HG03196 (cell line): ENCODE measurements around the gene MORN1.
A peak's percentile ranks its signal among the peaks of the same experiment; 100 is the strongest.

Experiments used
- ATAC-seq: cut with Tn5 transposase; IDR thresholded peaks from one replicate; pipeline ENCODE4 v1.9.1; 2021; ENCODE audit not compliant: unreplicated experiment

The MORN1 gene

DNA sequence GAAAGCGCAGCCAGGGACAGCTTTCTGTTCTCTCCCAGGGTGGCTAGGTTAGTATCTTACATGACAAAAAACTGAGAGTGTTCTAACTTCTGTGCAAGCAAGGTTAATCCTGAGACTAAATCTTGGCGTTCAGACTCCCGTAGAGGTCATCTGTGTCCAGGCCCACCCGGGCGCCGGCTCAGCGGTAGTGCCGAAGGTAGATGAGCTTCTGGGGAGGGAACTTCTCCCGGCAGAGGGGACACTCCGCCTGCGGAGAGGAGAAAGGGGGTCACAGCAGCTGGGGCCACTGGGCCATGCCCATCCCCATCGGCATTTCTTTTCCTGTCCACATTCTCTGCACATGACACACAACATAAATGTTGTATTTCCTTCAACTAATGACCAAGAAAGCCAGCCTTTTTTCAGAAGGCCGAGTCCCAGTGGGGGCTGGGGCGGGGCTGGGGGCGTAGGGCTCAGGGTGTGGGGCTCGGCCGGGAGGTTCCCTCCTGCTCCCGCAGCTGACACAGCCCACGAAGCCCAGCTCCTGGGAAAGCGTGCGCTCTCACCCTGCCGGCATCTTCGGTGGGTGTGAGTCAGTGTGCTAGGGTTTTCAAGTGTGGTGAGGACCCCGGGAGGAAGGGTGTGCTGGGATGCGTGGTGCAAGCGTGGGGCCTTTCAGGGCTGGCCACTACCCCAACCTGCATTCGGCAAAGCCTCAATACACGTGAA lies 14.4 kb upstream of the MORN1 start:
- ATAC-seq, result no peak

DNA sequence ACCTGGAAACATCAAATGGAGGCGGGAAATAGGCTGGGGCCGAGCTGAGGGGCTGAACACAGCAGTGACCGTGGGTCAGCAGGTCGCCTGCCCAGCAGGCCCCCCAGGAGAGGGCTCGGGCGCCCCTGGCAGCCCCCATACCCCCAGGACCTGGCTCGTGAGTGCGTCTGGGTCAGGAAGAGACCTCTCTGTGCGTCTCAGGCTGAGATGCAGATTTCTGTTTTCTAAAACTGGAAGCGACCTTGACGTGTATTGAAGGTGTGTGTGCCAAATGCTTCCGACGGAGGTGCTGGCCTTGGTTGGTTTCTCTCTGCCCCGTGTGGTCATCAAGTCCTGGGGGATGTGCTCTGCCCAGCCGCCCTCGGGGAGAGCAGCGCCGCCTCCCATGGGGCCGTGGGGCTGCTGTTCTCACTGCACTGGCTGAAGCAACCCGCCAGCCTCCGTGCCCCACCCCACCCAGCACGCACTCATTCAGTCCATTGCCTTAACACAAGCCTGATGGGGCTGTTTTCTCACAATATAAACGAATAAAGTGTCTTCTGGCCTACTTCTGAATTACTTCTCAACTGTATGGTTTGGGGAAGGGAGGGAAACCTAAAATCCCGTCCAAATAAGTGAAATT lies 13.6 kb upstream of the MORN1 start:
- ATAC-seq, result no peak

DNA sequence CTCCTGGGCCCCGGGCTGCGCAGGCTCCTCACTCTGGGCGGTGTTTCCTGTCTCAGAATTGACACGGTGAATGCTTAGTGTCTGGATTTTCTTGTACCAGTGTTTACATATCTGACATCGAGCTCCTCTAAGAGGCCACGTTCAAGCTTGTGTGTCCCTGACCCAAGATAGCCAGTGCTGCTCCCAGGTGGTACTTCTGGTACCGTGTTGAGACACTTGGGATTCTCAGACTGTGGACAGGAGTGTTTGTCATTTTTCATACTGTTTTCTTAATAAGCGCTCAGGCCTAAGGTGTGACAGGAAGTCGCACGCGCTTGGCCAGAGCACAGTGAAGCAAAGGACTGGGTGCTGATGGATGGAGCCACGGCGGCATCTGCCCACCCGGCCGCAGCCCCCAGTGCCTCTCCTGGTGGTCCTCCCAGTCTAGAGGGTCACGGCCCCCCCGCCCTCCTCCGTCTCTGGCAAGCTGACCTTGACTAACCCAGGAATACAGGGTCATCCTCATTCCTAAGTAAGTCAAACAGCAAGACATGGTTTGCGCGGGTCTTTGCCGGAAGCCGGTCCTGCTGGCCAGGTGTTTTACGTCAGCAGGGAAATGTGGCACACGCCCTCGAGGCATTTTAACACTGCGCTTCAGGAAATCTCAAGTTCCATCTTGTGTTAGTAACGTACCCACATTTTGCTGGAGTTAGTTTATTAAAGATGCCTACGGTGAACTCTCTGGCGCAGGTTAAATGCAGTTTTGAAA lies 13.0 kb upstream of the MORN1 start:
- ATAC-seq, result no peak

DNA sequence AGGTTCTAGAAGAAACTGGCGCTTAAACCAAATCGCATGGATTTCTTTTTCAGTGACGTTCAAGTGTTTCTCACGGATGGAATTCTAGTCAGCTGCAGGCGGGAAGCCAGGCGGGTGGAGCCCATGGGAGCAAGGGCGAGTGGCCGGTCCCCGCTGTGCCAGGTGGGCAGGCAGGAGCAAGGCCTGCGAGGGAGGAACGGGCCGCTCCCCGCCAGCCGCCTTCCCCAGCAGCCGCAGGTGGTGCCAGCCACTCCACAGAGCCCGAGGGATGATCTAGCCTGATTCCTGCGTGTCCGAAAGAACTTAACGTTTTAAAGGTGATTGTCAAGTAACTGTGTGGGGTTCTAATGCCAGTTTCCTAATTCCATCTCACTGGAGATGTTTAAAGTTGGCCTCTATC lies 11.9 kb upstream of the MORN1 start:
- no peak for ATAC-seq

DNA sequence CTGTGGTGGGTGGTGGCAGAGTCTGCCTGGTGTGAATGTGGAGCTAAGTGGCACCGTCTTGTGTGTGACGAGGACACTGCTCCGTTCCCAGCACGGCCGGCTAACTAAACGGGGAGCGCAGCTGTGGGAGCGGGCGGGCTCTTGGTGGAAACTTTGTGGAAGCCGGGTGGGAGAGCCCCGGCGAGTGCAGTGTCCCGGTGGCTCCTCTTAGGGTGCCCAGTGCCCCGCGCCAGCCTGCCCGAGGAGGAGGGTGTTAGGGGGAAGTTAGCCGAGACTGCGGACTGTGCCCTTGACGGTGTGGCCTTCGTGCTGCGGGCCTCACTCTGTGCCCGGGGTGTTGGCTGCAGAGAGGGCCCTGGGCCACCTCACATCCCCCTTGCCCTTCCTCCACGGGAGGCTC lies 11.1 kb upstream of the MORN1 start:
- no peak for ATAC-seq

DNA sequence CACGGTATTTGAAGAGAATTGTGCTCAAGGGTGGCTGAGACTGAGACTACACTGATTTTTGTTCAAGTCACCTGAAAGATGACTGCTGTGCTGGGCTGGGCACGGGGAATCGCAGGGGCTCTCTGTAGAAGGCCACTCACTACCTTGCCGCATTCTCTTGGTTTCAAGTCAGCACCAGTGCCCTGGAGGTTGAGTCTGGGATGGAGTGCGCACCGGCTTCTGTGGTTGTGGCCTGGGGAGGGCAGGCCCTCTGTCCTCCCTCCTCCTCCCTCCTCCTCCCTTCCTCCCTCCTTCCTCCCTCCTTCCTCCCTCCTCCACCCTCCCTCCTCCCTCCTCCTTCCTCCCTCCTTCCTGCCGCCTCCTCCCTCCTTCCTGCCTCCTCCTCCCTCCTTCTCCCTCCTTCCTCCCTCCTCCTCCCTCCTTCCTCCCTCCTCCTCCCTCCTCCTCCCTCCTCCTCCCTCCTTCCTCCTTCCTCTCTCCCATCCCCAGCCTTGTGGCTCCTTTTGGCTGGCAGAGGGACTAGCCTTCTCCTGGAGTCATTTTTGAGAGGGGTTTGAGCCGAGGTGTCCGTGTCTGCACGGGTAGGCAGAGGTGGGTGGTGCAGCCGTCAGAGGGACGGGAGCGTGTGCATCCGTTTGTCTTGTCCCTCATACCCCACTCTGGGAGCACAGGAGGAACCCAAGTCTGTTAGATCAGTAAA lies 9.7 kb upstream of the MORN1 start:
- no peak for ATAC-seq

DNA sequence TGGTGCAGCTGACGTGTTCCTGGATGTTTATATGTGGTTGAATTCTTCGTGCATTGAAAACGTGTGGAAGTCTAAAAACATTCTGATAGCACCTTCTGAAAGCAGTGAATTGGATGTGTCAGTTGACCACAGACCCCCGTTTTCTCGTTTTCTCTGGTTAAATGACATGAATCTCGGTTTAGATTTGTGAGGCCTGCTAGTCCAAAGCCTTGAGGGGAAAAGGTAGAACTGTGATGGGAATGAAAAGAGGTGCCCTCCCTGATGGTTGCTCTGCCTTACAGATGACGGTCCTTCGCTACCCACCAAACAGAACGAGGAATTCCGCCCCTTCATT lies 9.2 kb upstream of the MORN1 start:
- ATAC-seq, result no peak

DNA sequence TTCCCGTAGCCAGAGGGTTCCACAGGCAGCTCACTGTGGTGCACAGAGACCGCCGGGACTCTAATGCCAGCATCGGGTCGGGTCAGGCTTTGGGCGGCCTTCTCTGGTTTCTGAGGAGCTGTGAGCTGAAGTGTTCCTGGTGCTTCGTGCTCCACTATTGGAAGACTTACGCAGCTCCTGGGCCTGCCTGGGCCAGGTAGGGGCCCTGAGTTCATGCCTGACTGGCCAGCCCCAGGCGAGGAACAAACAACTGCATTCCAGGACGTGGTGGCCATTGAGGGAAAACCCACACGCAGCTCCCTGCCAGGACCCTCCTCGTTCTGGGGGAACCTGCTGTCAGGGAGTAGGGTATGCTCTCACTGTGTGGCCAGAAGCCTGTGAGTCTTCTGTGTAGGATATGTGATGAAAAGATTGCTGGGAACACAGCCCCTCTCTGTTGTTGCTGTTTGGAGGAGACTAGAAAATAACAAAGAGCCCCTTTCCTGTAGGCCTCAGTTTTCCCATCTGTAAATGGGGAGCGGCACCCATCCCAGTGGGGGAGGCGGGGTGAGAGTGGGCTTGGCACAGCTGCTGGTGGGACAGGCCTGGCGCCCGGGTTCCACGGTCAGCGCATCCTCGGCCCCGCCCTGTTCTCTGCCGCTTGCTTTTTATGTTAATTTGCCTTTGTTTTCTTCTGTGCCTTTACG lies 8.7 kb upstream of the MORN1 start:
- ATAC-seq, result no peak

DNA sequence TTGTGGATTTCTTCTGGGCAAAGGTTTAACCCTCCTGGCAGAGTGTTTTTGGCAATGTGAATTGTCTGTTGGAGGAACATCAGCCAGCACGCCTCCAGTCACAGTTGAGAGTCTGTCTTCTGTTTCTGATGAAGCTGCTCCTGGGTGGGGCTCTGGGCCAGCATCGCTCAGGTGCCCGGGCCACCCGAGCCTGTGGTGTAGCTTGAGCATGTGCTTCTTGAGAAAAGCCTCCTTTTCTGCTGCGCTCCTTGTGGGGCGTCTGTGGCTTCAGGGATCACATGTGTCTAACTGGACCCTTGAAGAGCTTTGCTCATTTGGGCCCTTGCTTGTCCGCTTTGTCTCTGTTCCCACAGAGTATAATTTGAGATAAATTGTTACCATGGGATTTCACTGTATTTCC lies 7.5 kb upstream of the MORN1 start:
- no peak for ATAC-seq

DNA sequence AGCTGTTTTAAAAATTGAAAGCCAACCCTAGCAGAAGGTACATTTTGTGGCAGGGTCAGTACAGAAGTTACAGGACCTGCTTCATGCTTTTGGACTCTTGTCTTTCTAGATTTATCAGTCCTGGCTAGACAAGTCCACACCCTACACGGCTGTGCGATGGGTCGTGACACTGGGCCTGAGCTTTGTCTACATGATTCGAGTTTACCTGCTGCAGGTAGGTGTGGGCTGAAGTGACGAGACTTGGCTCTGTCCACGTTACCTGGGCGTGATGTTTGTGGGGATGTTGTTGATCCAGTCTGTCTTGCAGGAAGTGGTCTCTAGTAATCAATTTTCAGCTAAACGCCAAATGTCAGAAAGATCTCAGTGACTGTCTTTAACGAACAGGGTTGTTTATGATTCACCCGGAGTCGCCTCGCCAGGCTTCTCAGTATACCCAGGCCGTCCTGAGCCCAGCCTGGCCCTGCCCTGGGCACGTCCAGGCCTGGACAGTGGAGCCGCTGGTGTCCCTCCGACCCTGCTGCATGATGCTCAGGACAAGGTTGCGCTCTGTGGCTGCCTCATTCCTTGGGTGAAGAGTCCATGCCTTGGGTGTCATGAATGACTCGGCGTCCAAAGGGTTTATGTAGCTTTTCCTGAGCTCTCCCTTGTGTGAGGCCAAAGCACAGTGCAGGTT lies 5.8 kb upstream of the MORN1 start:
- ATAC-seq, result no peak

DNA sequence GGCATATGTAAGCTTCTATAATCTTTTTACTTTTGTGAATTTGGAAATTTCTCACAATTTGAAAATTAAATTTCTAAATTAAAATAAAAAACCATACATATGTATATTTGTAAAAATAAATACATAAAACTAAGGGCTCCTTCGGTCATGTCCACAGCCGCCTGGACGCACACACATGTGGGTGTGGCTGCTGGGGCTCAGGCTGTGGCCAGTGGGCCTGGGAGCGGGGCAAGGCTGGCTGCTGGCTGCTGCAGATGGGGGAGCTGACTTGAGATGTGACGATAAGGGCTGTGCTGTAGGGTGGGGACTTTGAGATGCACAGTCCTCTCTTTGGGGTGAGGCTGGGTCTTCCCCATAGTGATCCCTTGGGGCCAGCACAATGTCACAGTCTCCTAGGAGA lies 5.1 kb upstream of the MORN1 start:
- ATAC-seq, result no peak

DNA sequence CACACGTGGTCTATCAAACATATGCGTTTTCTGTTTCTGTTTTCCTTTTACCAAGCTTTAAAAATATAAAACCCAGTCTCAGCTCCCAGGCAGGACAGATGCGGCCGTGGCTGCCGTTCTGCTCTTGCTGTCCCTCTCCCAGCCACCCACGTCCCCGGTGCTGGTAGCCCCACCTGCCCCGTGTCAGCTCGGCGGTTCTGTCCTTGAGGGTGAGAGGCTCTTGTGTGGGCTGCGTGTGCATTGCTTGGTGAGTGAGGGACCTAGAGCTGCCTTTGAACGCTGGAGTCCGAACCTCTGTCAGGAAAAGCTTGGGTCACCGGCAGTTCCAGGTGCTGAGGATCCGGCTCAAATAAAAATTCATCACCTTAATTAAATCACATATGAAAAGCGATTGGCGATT lies 4.7 kb upstream of the MORN1 start:
- no peak for ATAC-seq

DNA sequence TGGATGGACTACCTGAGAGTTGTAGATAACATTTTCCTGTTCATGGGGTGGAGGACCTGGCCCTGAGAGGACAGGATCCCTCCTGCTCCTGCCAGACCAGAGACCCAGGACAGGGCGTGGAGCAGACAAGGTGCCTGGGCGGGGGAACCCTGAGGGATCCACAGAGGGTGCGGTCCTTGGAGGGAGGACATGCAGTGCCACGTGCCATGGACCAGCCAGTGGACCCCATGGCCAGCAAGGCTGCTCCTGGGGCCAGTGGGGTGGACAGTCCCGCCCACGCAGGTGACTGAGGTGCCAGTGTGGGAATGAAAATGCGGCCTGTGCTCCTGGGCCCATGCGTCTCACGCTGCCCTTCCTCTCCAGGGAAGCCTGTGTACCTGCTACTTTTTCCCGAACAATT lies 3.9 kb upstream of the MORN1 start:
- no peak for ATAC-seq

DNA sequence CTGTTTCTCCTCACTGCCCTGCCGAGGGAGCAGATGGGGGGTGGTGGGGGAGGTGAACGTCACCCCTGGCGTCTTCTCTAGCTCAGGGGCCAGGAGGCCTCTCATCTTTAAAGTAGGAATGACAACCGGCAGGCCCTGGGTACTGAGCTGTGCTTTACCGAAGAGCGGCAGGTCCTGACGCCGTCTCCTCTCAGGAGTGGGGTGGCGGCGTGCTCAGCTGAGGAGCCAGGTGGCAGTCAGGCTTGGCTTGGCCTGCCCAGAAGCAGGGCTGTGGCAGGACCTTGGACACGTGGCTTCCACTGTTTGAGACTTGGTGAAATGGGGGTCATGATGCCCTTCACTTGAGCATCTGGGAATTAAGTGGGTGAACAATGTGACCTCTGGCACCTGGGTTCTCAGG lies 3.4 kb upstream of the MORN1 start:
- ATAC-seq, result no peak

DNA sequence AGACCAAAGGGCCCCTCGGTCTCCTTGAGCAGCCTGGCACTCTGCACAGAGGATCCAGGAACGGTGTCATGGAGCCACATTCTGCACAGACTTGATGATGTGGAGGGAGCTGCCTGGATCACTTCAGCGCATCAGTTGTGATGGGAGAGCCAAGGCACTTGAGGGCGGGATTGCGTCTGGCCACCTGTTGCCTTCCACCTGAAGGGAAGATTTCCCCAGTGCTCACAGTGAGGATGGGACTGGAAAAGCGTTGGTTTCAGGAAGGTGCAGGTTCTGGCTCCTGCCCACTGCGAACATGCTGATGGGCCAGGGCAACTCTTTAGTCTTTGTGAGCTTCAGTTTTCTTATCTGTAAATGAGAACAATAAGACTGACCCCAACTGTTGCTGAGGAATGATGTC lies 2.9 kb upstream of the MORN1 start:
- ATAC-seq, result no peak

DNA sequence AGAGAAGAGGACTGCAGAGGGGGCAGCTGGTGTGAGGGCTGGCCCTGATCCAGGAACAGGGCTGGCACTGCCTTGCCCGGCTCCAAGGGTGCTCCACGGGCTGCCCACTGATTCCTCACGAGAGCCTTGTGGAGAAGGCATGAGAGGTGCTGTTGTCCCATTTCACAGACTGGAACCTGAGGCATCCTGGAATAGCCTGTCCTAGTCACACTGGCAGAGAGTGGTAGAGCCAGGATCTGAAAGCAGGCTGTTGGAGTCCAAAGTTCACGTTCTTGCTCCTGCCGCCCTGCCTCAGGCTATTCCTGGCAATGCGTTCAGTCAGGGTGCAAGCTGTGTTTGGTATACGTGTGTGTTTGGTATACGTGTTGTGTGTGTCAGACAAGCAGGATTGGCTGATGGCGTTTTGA lies 2.1 kb upstream of the MORN1 start:
- ATAC-seq, result no peak

DNA sequence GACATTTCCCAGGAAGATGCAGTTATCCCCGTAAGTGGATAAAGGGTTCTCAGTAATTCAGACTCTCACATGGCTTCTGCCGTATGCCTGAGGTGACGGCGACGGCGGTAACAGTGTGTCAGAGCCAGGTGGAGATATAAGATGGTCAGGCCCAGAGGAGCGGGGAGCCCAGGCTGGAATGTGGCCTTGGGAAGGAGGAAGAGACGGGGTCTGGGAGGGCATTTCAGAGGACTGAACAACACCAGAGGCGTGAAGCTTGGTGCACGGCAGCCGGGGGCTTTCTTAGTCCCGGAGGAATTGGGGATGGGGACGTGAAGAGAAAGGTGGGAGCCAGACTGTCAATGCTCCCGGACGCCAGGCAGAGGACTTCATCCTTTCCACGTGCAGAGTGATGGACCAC lies 1.3 kb upstream of the MORN1 start:
- no peak for ATAC-seq

DNA sequence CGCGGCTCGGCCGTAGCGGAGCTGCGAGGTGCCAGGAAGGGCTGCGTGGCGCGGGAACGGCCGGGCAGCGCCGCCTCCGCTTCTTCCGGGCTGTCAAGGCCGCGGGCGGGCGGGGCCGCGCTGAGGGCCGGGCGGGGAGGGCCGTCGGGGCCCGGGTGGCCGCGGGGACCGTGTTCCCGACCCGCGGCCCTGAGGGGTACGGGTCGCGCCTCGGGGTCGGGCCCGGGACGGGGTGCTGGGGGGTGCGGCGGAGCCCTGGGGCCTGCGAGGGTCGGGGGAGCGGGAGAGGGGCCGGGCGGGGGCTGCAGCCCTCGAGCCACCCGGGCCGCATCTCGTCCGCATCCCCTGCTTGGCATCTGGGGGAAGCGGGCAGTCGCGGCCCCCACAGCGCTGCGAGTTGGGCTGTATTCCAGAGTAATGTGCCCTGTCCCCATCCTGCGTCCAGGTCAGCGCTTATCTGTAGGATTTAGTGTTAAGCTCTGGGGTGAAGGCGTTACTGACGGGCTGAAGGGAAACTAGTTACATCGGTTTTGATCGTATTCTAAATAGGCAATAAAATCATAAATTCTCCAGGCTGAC lies 666 bp upstream of the MORN1 start:
- peak; percentile 4 for ATAC-seq

DNA sequence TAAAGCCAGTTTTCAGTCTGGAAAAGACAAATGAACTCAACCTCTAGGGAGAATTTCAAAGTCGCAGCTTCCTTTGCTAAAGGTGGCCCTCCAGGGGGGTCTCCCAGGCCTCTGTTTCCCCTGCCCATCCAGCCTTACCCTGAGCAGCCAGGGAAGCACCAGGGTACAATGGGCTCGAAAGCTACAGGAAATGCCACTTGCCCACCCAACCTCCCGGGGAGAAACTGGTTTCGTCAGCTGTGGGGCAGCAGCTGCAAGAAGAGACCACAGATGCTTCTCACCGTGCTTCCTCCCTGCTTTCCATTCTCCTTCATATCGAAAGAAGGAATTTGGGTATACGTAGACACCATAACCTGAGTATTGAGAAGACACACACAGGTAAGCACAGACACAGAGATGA lies 1.7 kb downstream of the MORN1 start:
- ATAC-seq, result no peak
